ENCODE measurements around the gene AMPD3.

The AMPD3 gene

GRCh38 chr11:10488934-10489691 lies 34.0 kb downstream of the AMPD3 start:
- no peak for DNase-seq (ENCODE audit: low read depth in 2 of 2)

- DNase-seq (ENCODE audit: low read depth in 2 of 2), result no peak
Measured at GRCh38 chr11:10490032-10490397, 35.0 kb downstream of the AMPD3 start.

GRCh38 chr11:10490398-10491241 lies 35.6 kb downstream of the AMPD3 start:
- no peak for DNase-seq (ENCODE audit: low read depth in 2 of 2)

DNA sequence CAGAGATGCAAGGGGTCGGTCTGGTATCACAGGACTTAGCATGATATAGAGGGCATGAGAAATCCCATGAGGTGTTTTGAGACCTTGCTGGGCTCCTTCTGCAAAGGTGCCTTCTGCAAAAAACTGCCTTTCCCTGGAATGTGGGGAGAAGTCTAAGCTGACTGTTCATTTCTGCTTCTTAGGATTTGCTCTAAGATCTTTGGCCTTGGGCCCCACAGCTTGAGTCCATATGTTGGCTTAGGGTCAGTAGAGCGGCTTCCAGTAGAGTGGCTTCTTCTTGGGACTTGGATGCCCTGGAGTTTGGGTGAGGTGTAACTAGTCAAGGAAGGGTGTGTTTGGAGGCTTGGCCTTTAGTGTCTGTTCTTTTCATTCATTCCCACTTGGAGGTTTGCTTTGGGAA lies 37.0 kb downstream of the AMPD3 start:
- no peak for DNase-seq (ENCODE audit: low read depth in 2 of 2)

DNA sequence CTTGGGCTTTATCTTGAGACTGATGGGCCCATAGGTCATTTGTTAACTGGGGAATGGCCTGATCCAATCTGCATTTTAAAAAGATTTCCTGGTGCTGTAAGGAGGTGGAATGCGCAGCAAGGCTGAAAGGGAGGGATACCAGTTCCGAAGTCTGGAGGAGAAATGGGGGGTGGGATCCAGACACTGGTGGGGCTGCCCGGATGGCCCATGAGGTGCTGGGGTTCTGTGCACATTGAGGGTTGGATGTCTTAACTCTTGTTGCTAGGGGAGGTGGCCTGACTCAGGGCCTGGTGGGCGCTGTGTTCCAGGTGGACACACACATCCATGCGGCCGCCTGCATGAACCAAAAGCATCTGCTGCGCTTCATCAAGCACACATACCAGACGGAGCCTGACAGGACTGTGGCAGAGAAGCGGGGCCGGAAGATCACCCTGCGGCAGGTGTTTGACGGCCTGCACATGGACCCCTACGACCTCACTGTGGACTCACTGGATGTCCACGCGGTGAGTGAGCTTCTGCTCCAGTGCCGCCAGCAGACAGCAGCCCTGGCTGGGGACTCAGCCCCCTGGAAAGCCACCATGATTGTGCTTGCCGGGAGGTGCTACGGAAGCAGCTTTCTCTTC lies 38.1 kb downstream of the AMPD3 start:
- DNase-seq (ENCODE audit: low read depth in 2 of 2), result no peak

- DNase-seq (ENCODE audit: low read depth in 2 of 2), result no peak
Measured at GRCh38 chr11:10494636-10495463, 39.8 kb downstream of the AMPD3 start.

DNA sequence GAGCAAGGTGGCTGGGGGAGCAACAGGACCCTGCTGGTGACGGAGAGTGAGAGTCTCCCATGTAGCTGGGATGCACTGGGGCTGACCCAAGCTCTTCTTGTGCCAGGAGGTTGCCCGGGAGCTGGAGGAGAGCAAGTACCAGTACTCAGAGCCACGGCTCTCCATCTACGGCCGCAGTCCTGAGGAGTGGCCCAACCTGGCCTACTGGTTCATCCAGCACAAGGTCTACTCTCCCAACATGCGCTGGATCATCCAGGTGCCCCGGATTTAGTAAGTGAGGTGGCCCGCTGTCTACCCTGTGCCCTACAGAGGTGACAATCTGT lies 40.4 kb downstream of the AMPD3 start:
- DNase-seq (ENCODE audit: low read depth in 2 of 2), result no peak

DNA sequence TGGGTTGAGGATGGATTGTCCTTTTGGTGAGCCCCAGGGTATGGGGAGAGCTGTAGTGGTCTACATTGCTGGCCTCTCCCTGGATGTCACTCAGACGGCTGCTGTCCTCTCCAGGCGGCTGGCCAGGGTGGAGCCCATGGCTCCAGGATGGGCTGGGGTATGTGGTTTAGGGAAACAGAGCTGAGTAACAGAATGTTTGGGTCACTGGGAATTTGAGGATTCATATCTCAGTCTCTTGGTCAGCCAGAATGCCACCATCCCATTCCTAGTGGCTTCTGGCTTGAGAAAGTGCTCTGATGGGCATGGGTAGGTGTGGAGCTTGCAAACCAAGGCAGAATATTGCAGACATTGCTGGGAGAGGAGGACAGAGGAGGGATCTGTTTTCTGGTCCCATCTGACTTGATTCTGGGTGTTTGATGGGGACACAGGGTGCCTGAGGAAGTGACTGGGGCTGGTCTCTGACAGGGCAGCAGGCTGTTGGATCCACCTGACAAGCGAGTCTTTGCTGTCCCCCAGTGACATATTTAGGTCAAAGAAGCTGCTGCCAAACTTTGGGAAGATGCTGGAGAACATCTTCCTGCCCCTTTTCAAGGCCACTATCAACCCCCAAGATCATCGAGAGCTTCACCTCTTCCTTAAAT lies 41.4 kb downstream of the AMPD3 start:
- no peak for DNase-seq (ENCODE audit: low read depth in 2 of 2)

DNA sequence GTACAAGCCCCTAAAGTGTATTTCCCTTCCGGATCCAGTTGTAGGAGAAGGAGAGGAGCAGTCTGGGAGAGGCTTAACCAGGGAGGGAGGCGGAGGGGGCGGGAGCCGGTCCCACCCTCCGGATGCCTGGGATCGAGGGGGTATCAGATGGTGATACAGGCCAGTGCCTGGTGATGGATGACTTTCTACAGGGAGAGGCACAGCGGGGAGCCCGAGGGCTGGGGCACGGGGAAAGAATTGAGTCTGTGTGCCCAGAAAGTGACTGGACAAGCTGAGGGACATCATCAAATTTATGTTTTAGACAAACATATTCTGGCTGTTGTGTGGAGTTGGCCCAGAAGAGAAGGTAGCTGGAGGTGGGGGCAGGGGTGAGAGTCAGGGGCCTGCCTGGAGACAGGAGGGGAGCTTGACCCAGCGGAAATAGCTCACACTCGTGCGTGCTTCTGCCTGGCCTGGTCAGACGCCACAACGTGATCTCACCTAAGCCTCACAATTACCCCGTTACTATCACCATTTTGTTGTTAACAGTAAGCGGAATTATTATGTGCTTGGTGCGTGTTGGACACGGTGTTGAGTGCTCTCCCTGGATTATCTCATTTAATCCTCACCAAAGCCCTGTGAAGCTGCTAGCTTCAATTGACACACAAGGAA lies 42.4 kb downstream of the AMPD3 start:
- DNase-seq (ENCODE audit: low read depth in 2 of 2), result no peak

GRCh38 chr11:10498022-10498400 lies 42.9 kb downstream of the AMPD3 start:
- no peak for DNase-seq (ENCODE audit: low read depth in 2 of 2)

DNA sequence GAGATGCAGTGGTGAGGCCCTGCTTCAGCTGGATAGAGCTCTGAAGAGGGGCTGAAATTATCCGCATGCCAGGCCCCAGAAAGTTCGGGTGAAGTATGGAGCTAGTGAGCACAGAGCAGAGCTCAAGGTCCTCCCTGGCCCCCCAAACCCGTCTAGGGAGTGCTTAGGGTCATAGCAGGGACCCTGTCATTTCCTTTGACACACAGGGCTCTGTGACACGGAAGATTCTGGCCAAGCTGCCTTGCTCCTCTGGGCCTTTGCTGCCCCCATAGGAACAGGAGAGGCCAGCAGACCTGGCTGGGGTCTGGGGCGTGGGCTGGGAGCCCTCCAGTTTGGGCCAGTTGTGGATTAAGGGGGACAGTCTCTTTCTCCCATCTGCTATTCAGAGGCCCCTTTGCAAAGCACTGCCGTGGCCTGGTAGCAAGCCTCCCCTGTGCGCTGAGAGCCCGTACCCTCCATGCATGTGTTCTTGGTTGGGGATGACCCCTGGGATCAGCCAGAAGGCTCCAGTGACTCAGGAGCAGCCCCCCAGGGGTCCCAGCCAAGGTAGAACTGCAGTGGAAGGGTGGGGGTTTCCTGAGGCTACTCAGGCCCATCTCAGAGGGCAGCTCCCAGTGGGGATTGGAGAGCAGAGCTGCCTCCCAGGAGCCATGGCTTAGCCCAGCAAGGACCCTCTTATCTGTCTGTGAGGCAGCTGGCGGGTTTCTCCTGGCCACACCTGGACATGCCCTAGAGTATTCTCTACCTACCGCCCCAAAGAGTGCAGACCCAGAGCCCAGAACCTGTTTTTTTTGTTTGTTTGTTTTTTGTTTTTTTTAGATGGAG lies 43.6 kb downstream of the AMPD3 start:
- DNase-seq (ENCODE audit: low read depth in 2 of 2), result no peak

- no peak for DNase-seq (ENCODE audit: low read depth in 2 of 2)
Measured at GRCh38 chr11:10499452-10499851, 44.4 kb downstream of the AMPD3 start.

DNA sequence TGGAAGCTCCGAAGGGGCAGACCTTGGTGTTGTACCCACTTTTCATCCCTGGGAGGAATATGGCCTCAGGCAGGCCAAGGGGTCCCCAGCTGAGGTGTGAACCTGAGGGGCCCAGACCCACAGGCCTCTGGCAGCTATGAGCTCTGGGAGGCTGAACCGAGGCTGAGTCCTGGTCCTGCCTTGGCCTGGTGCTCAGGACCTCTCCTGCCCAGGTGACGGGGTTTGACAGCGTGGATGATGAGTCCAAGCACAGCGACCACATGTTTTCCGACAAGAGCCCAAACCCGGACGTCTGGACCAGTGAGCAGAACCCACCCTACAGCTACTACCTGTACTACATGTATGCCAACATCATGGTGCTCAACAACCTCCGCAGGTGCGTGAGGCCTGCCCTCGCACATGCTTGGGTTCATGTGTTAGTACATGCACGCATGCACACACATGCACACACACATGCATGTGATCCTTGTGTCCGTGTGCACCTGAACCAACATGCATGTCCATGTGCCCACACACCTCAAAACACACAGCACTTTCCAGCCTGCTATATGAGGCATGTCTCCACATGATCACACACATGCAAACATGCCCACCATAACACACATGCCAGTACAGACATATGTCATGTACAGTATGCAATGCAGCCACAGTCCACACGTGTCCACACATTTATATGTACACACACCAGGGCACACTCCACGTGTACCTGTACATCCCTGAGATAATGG lies 45.0 kb downstream of the AMPD3 start:
- DNase-seq (ENCODE audit: low read depth in 2 of 2), result no peak

DNA sequence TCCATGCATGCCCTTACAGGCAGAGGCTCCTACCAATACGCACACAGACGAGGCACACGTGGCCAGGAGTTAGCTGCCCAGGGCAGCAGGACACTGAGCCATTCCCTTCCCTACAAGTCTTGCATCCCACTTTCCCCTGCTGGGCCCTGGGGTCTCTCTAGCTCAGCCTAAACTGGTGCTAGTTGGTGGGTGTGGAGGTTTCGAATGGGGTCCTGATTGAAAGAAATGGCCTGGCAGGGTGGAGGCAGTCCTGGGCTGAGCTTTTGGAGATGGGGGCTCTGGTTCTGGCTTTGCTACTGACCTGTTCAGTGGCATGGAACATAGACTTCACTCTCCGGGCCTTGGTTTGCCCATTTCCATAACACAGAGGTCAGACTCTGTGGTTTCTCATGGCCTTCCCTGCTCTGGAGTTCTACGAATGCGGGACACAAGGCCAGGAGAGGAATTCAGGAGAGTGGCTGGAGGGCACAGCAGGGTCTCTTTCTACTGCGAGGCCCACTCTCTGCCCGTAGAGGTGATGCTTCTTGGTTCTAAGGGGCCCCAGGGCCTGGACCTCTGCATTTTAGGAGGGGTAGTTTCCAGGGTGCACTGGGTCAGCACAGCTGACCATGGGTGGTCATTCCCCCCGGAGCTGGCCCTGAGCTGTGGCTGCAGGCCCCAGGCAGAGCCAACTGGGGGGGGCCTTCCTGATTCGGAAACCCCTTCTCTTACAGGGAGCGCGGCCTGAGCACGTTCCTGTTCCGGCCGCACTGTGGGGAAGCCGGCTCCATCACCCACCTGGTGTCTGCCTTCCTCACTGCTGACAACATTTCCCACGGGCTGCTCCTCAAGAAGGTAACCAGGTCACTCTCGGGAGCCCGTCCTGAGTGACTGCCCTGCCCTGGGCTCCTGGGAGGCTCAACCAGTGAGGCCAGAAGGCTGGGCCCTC lies 46.0 kb downstream of the AMPD3 start:
- DNase-seq (ENCODE audit: low read depth in 2 of 2), result no peak

DNA sequence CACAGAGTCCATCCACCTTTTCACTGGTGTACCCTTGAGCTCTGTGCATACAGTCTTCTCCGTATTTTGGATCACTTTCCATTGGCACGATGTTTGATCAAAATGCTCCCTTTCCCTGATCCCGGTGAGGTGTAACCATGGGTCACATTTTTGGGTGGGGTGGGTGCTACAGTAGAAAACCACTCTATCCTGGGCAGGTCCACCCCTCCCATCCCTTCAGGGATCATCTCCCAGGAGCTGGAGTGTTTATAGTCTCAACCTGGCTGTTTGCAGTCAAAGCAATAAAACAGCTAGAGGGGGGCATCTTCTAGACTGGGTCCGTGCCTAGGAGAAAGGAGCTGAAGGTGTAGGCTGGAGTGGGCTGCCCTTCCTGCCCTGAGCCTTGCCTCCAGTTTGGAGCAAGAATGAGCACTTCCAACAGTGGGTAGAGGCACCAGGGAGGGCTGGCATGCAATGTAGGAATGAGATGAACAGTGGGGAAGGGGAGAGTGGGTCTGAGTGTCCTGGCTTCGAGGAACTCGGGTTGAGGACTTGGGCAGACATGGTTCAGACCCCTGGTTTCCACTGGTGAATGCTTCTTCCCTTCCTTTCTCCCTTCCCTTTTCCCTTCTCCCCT lies 47.1 kb downstream of the AMPD3 start:
- DNase-seq (ENCODE audit: low read depth in 2 of 2), result no peak

GRCh38 chr11:10502770-10503169 lies 47.7 kb downstream of the AMPD3 start:
- DNase-seq (ENCODE audit: low read depth in 2 of 2), result no peak

DNA sequence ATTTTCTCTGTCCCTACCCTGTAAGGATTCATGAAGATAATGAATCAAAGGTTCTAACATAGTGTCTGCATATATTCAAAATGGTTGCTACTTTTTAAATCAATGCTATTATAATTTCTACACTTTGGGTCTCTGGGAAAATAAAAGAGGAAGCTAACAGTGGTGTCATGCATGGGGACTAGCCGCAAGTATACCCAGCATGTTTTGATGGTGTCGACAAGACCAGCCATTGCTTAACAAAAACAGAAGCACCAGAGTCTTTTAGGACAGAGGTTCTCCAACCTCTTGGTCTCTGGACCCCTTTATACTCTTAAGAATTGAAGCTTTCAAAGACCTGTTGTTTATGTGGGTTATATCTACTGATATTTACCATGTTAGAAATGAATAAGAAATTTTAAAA lies 48.2 kb downstream of the AMPD3 start:
- DNase-seq (ENCODE audit: low read depth in 2 of 2), result no peak
